ENCODE data around the gene BICRA. TPM values are rescaled to one million over a fixed set of nuclear protein-coding genes. Genes with fewer than 3 reads are reported as not detected.
A peak's percentile ranks its signal among the peaks of the same experiment; 100 is the strongest.

Gene BICRA
- total RNA-seq, 1 experiment from 2014 or later: 14.4 TPM

- Histone ChIP-seq H3K27me3 (ENCODE audit: insufficient read depth, low read depth) (no peaks in the 10 kb centered on the region), H4K20me1 (ENCODE audit: insufficient read depth) (no peaks in the 10 kb centered on the region), H3K9me2 (ENCODE audit: insufficient read depth) (no peaks in the 10 kb centered on the region), H3K36me3 (ENCODE audit: low read depth) (no peaks in the 10 kb centered on the region), H3K79me2 (ENCODE audit: low read depth) (no peaks in the 10 kb centered on the region), H3K4me3 (no peak overlapping the region), H3K4me1 (replicated peaks; ENCODE audit: insufficient read depth) (peaks cover 21% of the 10 kb centered on the region), H3K9me3 (ENCODE audit: insufficient read depth, low read depth) (no peaks in the 10 kb centered on the region), H3F3A (ENCODE audit: insufficient read depth, low read depth) (peaks cover 19% of the 10 kb centered on the region), H2AFZ (no peak overlapping the region), H3K4me2 (peak overlapping the region; percentile 49), H3K27ac (no peak overlapping the region)
- POLR2A ChIA-PET (ENCODE audit: unreplicated experiment): interaction anchor here (0.6 to 0.7 kb wide), 5 partner anchors 38 to 218 kb away, joined by 3 to 6 read pairs (median 3); no protein-coding TSS in a partner anchor
- CTCF ChIA-PET: interaction anchor here (0.7 kb wide), 2 partner anchors 232 to 336 kb away, joined by 3 to 4 read pairs; no protein-coding TSS in a partner anchor
- no peak for TF ChIP-seq EZH2 (IDR thresholded peaks at IDR 0.05; ENCODE audit: low read depth)
- TF ChIP-seq CTCF (conservative IDR thresholded peaks at IDR 0.05): no peak
- intact Hi-C loops (cut with micrococcal nuclease; ENCODE audit: unreplicated experiment): no loop called here
- peak in 1 of 2 experiments; percentile 80 for DNase-seq
- BruUV-seq (replicated peaks): no TSS peak
Measured at GRCh38 chr19:47561440-47562057, 47.4 kb upstream of the BICRA start.

- TF ChIP-seq CTCF (conservative IDR thresholded peaks at IDR 0.05) (no peak), EZH2 (IDR thresholded peaks at IDR 0.05; ENCODE audit: low read depth) (no peak)
- no peak overlapping the region for H3K4me3 ChIP-seq
- no TSS peak for BruUV-seq (replicated peaks)
- H3K9me2 ChIP-seq (ENCODE audit: insufficient read depth): no peaks in the 10 kb centered on the region
- ChIA-PET CTCF (no interaction called here), POLR2A (ENCODE audit: unreplicated experiment) (no interaction called here)
- no peaks in the 10 kb centered on the region for H4K20me1 ChIP-seq (ENCODE audit: insufficient read depth)
- H3K4me2 ChIP-seq: no peak overlapping the region
- intact Hi-C loops (cut with micrococcal nuclease; ENCODE audit: unreplicated experiment): no loop called here
- H3K27me3 ChIP-seq (ENCODE audit: insufficient read depth, low read depth): no peaks in the 10 kb centered on the region
- no peaks in the 10 kb centered on the region for H3K9me3 ChIP-seq (ENCODE audit: insufficient read depth, low read depth)
- no peaks in the 10 kb centered on the region for H3K79me2 ChIP-seq (ENCODE audit: low read depth)
- peaks cover 38% of the 10 kb centered on the region for H3K4me1 ChIP-seq (replicated peaks; ENCODE audit: insufficient read depth)
- DNase-seq: no peak
- no peak overlapping the region for H2AFZ ChIP-seq
- no peak overlapping the region for H3K27ac ChIP-seq
- H3K36me3 ChIP-seq (ENCODE audit: low read depth): no peaks in the 10 kb centered on the region
- peaks cover 19% of the 10 kb centered on the region for H3F3A ChIP-seq (ENCODE audit: insufficient read depth, low read depth)
Measured at GRCh38 chr19:47564081-47564480, 44.9 kb upstream of the BICRA start.

- Histone ChIP-seq H3K9me3 (ENCODE audit: insufficient read depth, low read depth) (no peaks in the 10 kb centered on the region), H3K4me2 (no peak overlapping the region), H3K4me3 (no peak overlapping the region), H3K9me2 (ENCODE audit: insufficient read depth) (no peaks in the 10 kb centered on the region), H3K27me3 (ENCODE audit: insufficient read depth, low read depth) (no peaks in the 10 kb centered on the region), H3F3A (ENCODE audit: insufficient read depth, low read depth) (peaks cover 10% of the 10 kb centered on the region; the same call in 1 of the 2 replicates), H4K20me1 (ENCODE audit: insufficient read depth) (no peaks in the 10 kb centered on the region), H3K36me3 (ENCODE audit: low read depth) (no peaks in the 10 kb centered on the region), H3K79me2 (ENCODE audit: low read depth) (no peaks in the 10 kb centered on the region), H3K27ac (no peak overlapping the region), H2AFZ (no peak overlapping the region), H3K4me1 (replicated peaks; ENCODE audit: insufficient read depth) (peaks cover 17% of the 10 kb centered on the region)
- BruUV-seq (replicated peaks): no TSS peak
- intact Hi-C loops (cut with micrococcal nuclease; ENCODE audit: unreplicated experiment): no loop called here
- CTCF ChIA-PET: no interaction called here
- no peak for TF ChIP-seq CTCF (conservative IDR thresholded peaks at IDR 0.05)
- POLR2A ChIA-PET (ENCODE audit: unreplicated experiment): no interaction called here
- no peak for DNase-seq
Measured at GRCh38 chr19:47569331-47569730, 39.6 kb upstream of the BICRA start.
